Left lobe of liver (tissue), 2 donors: ENCODE results near the gene MKLN1. TPM values are rescaled to one million over a fixed set of nuclear protein-coding genes. Genes with fewer than 3 reads are reported as not detected.
"Not testable (repeated sequence)": the region's sequence is repeated elsewhere in the genome, so short reads cannot be mapped to it uniquely, and the experiment has no call there.

ENCODE experiments used
- ATAC-seq: fragments of 200-7000 bp; cut with Tn5 transposase; one replicate; pipeline ENCODE4 v1.9.1; 2020; ENCODE audit warnings: mild to moderate bottlenecking, moderate library complexity
- DNase-seq: peaks from one replicate; pipeline ENCODE4 v3.0.0-alpha.2; 2020; ENCODE audit warnings: low spot score
- total RNA-seq: library from RNA; stranded (reverse); gene quantifications from one replicate; pipeline ENCODE4 v1.2.1, GENCODE V29; 2021
- donor health status: DM: no; HTN: no; CAD: no; lungs with moderate emphysema.
- donor health status: DM: no; HTN: yes; CAD: no.

MKLN1 gene
- total RNA-seq, 1 donor from 2014 or later: 27.9 TPM

GRCh38 chr7:131495669-131496498 is 168.2 kb downstream of the MKLN1 start:
- no peak for DNase-seq
- ATAC-seq: no peak

- ATAC-seq (peak; percentile 23), DNase-seq (no peak)
Observed at GRCh38 chr7:131497454-131497853, 169.8 kb downstream of the MKLN1 start.

GRCh38 chr7:131498237-131498885 is 170.7 kb downstream of the MKLN1 start:
- DNase-seq (no peak), ATAC-seq (peak; percentile 52)

GRCh38 chr7:131499801-131500200 is 172.1 kb downstream of the MKLN1 start:
- ATAC-seq: no peak
- no peak for DNase-seq

GRCh38 chr7:131500357-131500756 is 172.7 kb downstream of the MKLN1 start:
- ATAC-seq: no peak
- DNase-seq: no peak

GRCh38 chr7:131501422-131501821 is 173.7 kb downstream of the MKLN1 start:
- no peak for ATAC-seq

GRCh38 chr7:131501930-131502685 is 174.4 kb downstream of the MKLN1 start:
- DNase-seq (no peak), ATAC-seq (no peak)

More at GRCh38 chr7:131501422-131501821, 173.7 kb downstream of the MKLN1 start:
- no peak for DNase-seq

- DNase-seq: peak; percentile 86
- peak; percentile 77 for ATAC-seq
Observed at GRCh38 chr7:131502810-131503508, 175.3 kb downstream of the MKLN1 start.

GRCh38 chr7:131503639-131504038 is 176.0 kb downstream of the MKLN1 start:
- ATAC-seq (peak; percentile 19), DNase-seq (no peak)

- ATAC-seq (no peak), DNase-seq (no peak)
Observed at GRCh38 chr7:131504157-131504899, 176.7 kb downstream of the MKLN1 start.

GRCh38 chr7:131505037-131505620 is 177.5 kb downstream of the MKLN1 start:
- DNase-seq, ATAC-seq: not testable (repeated sequence)

- ATAC-seq (no peak), DNase-seq (no peak)
Observed at GRCh38 chr7:131505636-131506557, 178.2 kb downstream of the MKLN1 start.

- DNase-seq (no peak), ATAC-seq (no peak)
Observed at GRCh38 chr7:131506597-131506996, 178.9 kb downstream of the MKLN1 start.

- DNase-seq (peak; percentile 82), ATAC-seq (peak; percentile 87)
Observed at GRCh38 chr7:131507592-131508331, 180.1 kb downstream of the MKLN1 start.

- ATAC-seq (no peak), DNase-seq (no peak)
Observed at GRCh38 chr7:131508754-131509486, 181.2 kb downstream of the MKLN1 start.

- ATAC-seq (no peak), DNase-seq (no peak)
Observed at GRCh38 chr7:131509781-131510180, 182.1 kb downstream of the MKLN1 start.

- DNase-seq: no peak
- ATAC-seq: no peak
Observed at GRCh38 chr7:131511071-131511470, 183.4 kb downstream of the MKLN1 start.
